KBM-7 (cell line): Measurements from ENCODE around the gene PRKCE.

Experiments
- DNase-seq: peaks from one replicate; pipeline ENCODE4 v3.0.0-alpha.2; 2015
- in situ Hi-C: fragments of 300-500 bp; cut with MboI; formaldehyde crosslinking; loops from 2 replicates; pipeline ENCODE4 v1.14.3; 2020; ENCODE audit warnings: low sequenced_read_pairs, low pct_unique_long_range_greater_than_20kb, mixed read lengths

Gene PRKCE

DNA sequence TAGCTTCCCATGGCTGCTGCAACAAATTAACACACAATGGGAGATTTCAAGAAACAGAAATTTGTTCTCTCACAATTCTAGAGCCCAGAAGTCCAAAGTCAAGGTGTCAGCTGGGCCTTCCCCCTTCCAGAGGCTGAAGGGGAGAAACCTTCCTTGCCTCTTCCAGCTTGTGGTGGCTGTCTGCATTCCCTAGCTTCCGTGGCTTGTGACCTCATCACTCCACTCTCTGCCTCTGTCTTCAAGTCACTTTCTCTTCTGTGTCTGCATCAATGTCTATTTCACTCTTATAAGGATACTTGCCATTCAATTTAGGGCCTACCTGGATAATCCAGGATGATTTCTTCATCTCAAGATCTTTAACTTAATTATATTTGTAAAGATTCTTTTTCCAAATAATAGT is 23.6 kb upstream of the PRKCE start:
- in situ Hi-C loops: loop anchor here (25.0 kb wide), 1 partner anchor 309 kb away; no protein-coding TSS in a partner anchor
- DNase-seq: no peak

DNA sequence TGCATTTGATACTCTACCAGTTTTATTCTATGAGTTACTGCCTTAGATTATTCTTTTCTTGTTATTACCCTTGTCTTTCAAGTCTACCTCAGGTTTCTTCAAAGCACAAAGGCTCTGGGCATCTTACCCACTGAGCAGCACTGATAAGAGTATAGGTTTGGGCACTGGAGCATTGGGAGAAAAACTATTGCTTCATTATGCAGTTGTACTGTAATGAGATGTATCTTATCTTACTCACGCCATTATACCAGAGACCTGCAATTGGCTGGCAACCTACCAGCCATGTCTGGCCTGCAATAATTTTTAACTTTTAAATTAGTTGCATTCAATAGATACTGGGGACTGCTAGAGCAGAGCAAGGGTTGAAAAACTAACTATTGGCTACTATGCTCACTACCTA is 21.5 kb upstream of the PRKCE start:
- in situ Hi-C loops: loop anchor here (25.0 kb wide), 1 partner anchor 307 kb away; no protein-coding TSS in a partner anchor
- DNase-seq: no peak

GRCh38 chr2:45631319-45631718 is 20.2 kb upstream of the PRKCE start:
- in situ Hi-C loops: loop anchor here (25.0 kb wide), 1 partner anchor 306 kb away; no protein-coding TSS in a partner anchor
- DNase-seq: no peak

GRCh38 chr2:45631955-45632354 is 19.5 kb upstream of the PRKCE start:
- in situ Hi-C loops: loop anchor here (25.0 kb wide), 1 partner anchor 305 kb away; no protein-coding TSS in a partner anchor

DNA sequence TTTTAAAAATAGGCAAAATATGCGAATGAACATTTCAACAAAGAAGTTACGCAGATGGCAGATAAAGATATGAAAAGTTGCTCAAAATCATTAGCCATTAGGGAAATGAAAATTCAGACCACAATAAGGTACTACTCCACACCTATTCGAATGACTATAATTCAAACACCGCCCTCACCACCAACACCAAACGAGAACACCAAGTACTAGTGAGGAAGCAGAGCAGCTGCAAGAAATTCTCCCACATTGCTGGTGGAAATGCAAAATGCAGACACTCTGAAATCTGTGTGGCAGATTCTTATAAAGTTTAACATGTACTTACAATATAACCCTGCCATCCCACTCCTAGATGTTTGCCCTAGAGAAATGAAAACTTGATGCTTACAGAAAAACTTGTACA is 17.3 kb upstream of the PRKCE start:
- DNase-seq: no peak
- in situ Hi-C loops: loop anchor here (25.0 kb wide), 1 partner anchor 303 kb away; no protein-coding TSS in a partner anchor

More at GRCh38 chr2:45631955-45632354, 19.5 kb upstream of the PRKCE start:
- no peak for DNase-seq

- DNase-seq: no peak
- in situ Hi-C loops: loop anchor here (25.0 kb wide), 1 partner anchor 301 kb away; no protein-coding TSS in a partner anchor
Observed at GRCh38 chr2:45636008-45636407, 15.5 kb upstream of the PRKCE start.

- in situ Hi-C loops: loop anchor here (25.0 kb wide), 1 partner anchor 300 kb away; no protein-coding TSS in a partner anchor
- peak; percentile 62 for DNase-seq
Observed at GRCh38 chr2:45637440-45637839, 14.0 kb upstream of the PRKCE start.

DNA sequence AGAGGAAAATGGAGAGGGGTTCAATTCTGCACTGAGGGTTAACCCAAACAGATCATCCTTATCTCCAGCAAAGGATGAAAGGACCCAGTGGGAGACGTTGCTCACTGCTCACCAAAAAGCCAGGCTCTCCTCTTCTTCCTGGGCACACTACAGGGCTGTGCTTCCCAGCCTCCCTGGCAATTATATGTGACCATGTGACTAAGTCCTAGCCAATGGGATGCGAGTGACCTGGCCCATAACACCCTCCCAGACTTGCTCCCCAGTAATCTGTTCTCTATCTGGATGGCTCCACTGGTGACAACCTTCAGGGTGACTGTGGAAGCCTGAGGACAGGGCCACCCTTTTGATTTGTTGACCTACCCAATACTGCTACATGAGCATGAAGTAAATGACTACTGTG is 10.9 kb upstream of the PRKCE start:
- in situ Hi-C loops: loop anchor here (25.0 kb wide), 1 partner anchor 297 kb away; no protein-coding TSS in a partner anchor
- DNase-seq: no peak

GRCh38 chr2:45643095-45643494 is 8.4 kb upstream of the PRKCE start:
- in situ Hi-C loops: loop anchor here (25.0 kb wide), 1 partner anchor 294 kb away; no protein-coding TSS in a partner anchor
- DNase-seq: no peak

GRCh38 chr2:45643543-45644542 is 7.6 kb upstream of the PRKCE start:
- peak; percentile 76 for DNase-seq
- in situ Hi-C loops: loop anchor here (25.0 kb wide), 1 partner anchor 293 kb away; no protein-coding TSS in a partner anchor

DNA sequence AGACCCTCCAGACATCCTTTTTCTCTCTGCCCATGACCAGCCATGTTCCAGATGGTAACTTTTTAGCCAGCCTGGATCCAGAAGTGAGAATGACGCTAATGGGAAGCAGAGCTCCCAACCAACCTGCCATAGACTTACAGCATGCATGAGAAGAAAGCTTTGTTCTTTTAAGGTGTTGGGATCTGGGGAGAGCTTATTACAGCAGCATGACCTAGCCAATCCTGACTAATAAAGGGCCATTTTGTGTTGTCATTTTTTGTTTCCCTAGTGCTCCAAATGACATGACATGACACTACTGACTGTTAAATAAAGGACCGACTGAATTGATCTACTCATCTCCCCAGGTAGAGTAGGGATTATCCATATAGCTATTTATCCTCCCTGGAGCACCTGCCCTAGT is 5.2 kb upstream of the PRKCE start:
- in situ Hi-C loops: loop anchor here (25.0 kb wide), 1 partner anchor 291 kb away; no protein-coding TSS in a partner anchor
- no peak for DNase-seq

DNA sequence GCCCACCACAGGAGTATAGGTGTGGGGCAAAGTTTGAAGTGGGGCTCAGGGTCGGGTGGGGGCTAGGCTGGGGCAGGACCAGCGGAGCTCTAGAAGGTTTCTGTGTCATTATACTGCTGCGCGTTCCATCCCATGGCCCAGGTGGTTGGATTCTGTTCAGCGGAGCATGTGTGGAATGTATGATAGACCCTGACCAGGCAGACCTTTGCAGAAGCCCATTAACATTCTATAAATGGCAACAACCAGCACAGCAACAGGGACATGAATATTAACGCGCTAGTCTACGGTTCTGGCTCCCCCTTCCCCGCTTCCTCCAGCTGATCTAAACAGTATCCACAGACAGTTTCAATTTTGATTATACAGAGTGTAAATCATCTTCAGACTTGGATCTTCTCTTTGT is 4.1 kb upstream of the PRKCE start:
- in situ Hi-C loops: loop anchor here (25.0 kb wide), 1 partner anchor 290 kb away; no protein-coding TSS in a partner anchor
- no peak for DNase-seq

GRCh38 chr2:45647986-45648520 is 3.4 kb upstream of the PRKCE start:
- in situ Hi-C loops: loop anchor here (25.0 kb wide), 1 partner anchor 289 kb away; no protein-coding TSS in a partner anchor
- no peak for DNase-seq

DNA sequence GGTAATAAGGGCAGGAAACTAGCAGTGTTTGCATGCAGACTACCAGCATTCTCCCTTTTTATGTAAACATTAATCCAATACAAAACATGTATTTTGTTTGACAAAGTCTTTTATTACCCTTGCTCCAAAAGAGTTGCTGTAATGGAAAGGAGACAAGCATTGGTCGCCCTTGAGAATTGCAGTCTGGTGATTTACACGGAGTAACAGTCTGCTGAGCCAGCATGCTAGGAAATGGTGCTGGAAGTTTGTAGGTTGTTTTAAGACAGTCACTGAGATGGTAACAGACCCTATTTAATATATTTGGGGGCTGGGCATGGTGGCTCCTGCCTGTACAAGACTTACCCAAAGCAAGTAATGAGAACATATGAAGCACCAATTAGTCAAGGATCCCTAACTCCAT is 2.8 kb upstream of the PRKCE start:
- in situ Hi-C loops: loop anchor here (25.0 kb wide), 1 partner anchor 289 kb away; no protein-coding TSS in a partner anchor
- no peak for DNase-seq

GRCh38 chr2:45649462-45649857 is 2.0 kb upstream of the PRKCE start:
- in situ Hi-C loops: loop anchor here (25.0 kb wide), 1 partner anchor 288 kb away; no protein-coding TSS in a partner anchor

DNA sequence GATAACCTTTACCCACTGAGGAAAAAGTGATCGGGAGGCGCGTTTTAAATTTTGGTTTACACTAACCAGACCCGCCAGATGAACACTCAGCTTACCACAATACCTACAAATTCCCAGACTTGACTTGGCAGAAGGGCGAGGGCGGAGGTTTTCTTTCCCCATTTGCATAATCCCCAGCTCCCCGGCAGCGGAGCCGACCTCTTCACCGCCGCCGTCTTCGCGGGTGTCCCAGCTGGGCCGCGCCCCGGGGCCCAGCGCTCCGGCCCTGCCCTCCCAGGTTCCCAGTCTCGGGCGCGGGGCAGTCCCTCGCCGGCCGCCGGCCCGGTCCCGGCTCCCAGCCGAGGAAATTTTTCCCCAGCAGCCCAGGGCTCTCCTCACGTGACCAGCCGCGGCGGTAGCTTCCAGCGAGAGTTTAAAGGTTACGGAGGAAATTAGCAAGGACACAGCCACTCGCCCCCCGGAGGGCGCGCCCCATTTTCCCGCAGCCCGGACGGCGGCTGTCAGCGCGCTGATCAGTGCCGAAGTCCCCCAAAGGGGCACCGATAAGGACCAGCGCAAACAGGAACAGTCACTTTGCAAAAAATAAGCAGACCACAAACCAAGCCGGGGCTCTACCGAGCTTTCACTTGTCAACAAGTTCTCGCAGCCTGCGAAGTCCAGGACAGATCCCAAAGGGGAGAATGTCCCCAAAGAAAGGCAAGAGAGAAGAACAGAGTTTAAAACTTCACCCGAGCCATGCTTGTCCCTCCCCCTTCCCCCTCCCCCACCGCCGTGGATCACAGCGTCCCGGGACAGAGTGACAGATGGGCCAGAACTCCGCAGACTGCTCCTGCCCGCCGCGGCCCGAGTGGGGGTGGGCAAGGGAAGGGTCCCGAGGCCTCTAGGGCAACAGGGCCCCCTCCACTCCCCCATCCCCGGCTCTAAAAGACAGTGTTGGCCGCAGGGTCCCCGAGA is 1.3 kb upstream of the PRKCE start:
- peak; percentile 54 for DNase-seq
- in situ Hi-C loops: loop anchor here (25.0 kb wide), 1 partner anchor 287 kb away; no protein-coding TSS in a partner anchor

More at GRCh38 chr2:45649462-45649857, 2.0 kb upstream of the PRKCE start:
- DNase-seq: no peak

DNA sequence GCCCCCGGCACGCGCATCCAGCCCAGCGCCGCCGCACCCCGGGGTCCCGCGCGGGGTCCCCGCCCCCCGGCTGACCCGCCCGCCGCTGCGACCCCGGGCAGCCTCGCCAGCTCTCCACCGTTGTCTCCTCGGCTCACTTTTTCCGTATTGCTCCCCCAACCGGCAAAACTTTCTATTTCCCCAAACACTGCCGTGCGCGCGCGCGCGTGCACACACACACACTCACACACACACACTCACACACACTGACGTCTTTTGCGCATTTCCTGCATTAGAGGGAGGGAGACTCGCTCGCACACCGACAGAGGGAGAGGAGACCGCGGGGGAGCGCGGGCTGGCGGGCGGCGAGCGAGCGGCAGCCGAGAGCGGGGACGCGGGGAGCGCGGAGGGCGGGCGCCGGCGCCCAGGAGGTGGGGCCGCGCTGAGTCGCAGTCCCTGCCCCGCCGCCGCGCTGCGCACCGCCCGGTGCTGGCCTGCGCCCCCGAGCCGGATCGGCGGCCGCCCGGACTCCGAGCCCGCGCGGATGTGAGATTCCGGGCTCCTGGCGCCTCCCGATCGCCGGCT is 542 bp upstream of the PRKCE start:
- DNase-seq: peak; percentile 97
- in situ Hi-C loops: no loop called here
